ENCODE results near the gene CDC42.

- TF ChIP-seq CTCF (conservative IDR thresholded peaks at IDR 0.05 in 1 of 2, IDR thresholded peaks at IDR 0.05 in 1 of 2; ENCODE audit: low read depth in 1 of 2, low read length in 2 of 2): no peak
- no peak for TF ChIP-seq EZH2 (IDR thresholded peaks at IDR 0.05; ENCODE audit: low read length, missing control alignments)
Measured at GRCh38 chr1:22053861-22054770, 1.6 kb downstream of the CDC42 start.
